Measurements from ENCODE around the gene MAPK1. TPM values are rescaled to one million over a fixed set of nuclear protein-coding genes. Genes with fewer than 3 reads are reported as not detected.
"Not testable (repeated sequence)": the region's sequence is repeated elsewhere in the genome, so short reads cannot be mapped to it uniquely, and the experiment has no call there.

The MAPK1 gene
- total RNA-seq, 3 donors from 2014 or later = 126 to 131 (median 127) TPM

DNA sequence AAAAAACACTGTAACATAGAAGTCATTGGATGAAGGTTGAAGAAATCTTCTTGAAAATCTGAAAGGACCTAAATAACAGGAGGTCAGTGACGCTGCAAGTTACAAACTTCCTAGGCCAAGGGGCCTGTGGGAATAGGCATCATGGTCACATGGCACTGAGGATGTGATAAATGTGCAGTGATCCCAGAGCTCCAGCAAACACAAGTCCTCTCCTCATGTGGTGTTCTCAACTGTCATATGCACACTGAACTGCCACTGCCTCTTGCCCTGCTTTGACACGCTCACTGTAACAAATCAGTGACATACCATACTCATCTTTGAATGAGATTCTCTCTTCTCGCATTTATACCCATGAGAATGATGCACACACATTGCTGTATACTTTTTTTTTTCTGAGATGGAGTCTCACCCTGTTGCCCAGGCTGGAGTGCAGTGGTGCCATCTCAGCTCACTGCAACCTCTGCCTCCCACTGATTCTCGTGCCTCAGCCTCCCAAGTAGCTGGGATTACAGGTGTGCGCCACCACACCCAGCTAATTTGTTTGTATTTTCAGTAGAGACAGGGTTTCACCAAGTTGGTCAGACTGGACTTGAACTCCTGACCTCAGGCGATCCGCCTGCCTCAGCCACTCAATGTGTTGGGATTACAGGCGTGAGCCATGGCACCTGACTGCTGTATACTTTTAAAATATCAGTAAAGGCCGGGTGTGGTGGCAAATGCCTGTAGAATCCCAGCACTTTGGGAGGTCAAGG, 66.7 kb downstream of the MAPK1 start:
- intact Hi-C loops (cut with DNase I, micrococcal nuclease) = no loop called here
- TF ChIP-seq, protein P1, sequence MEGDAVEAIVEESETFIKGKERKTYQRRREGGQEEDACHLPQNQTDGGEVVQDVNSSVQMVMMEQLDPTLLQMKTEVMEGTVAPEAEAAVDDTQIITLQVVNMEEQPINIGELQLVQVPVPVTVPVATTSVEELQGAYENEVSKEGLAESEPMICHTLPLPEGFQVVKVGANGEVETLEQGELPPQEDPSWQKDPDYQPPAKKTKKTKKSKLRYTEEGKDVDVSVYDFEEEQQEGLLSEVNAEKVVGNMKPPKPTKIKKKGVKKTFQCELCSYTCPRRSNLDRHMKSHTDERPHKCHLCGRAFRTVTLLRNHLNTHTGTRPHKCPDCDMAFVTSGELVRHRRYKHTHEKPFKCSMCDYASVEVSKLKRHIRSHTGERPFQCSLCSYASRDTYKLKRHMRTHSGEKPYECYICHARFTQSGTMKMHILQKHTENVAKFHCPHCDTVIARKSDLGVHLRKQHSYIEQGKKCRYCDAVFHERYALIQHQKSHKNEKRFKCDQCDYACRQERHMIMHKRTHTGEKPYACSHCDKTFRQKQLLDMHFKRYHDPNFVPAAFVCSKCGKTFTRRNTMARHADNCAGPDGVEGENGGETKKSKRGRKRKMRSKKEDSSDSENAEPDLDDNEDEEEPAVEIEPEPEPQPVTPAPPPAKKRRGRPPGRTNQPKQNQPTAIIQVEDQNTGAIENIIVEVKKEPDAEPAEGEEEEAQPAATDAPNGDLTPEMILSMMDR (IDR thresholded peaks at IDR 0.05) = no peak
- H3K36me3 ChIP-seq (ENCODE audit: low read depth) = no peaks in the 10 kb centered on the region
- DNase-seq = no peak
- no peak overlapping the region for H3K4me3 ChIP-seq
- H3K4me1 ChIP-seq (ENCODE audit: low read depth) = no peaks in the 10 kb centered on the region
- no peak for ATAC-seq
- H3K9me3 ChIP-seq = no peaks in the 10 kb centered on the region

DNA sequence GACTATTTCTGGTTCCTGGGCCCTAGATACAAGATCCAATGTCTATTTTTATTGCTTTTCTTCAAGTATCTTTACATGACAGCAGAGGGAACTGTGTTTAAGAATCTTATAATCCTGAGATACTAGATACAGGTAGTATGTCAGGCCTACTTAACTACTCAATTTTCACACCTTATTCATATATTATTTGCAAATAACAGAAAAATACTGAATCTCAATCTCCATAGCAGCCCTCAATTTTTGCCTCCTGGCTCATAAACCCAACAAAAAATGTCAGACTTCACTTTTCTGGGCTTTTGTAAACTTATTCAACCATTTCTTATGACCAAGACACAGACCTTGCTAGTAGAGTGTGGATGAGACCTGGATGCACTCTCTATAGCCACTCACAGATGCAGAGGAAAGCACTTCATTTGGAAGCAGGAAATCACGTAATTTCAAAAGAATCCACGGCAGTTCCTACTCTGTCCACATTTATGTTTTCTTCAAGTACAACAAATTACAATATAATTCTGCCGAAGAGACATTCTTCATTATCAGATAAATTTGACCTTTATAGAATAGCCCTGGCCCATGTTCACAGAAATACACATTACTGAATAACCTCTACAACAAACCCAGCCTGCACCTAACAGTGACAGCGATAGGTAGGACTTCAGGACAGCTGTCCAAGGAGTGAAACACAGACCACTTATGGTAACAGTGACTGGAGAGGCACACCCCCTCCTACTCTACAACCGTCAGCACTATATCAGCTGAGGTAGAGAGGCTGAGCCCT, 69.8 kb downstream of the MAPK1 start:
- TF ChIP-seq, protein P1 (IDR thresholded peaks at IDR 0.05) = no peak
- Histone ChIP-seq H3K4me3 (no peak overlapping the region), H3K9me3 (no peaks in the 10 kb centered on the region), H3K36me3 (ENCODE audit: low read depth) (no peaks in the 10 kb centered on the region), H3K4me1 (ENCODE audit: low read depth) (no peaks in the 10 kb centered on the region)
- DNase-seq = no peak
- intact Hi-C loops (cut with DNase I, micrococcal nuclease) = no loop called here
- no peak for ATAC-seq

DNA sequence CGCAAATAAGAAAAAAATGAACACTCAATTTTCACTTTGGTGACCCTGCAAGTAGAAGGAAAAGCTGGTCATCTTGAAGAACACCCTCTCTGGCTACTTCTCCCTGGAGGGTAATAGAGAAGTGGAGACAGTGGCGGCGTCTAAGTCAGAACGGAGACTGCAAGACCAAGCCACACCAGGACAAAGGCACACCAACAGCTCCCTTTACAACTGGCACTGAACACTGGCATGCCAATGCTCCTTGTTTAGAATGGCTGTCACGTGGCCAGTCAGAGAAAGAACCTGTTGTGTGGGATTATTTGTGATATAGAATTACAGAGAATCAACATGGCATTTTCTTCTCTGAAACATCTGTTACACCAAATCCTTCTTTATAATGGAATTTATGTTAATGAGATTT, 70.6 kb downstream of the MAPK1 start:
- TF ChIP-seq, protein P1 (IDR thresholded peaks at IDR 0.05) = no peak
- intact Hi-C loops (cut with DNase I, micrococcal nuclease) = no loop called here
- ATAC-seq = no peak
- H3K36me3 ChIP-seq (ENCODE audit: low read depth) = no peaks in the 10 kb centered on the region
- no peaks in the 10 kb centered on the region for H3K4me1 ChIP-seq (ENCODE audit: low read depth)
- no peaks in the 10 kb centered on the region for H3K9me3 ChIP-seq
- H3K4me3 ChIP-seq = no peak overlapping the region
- peak in 1 of 3 donors; percentile 34 for DNase-seq

DNA sequence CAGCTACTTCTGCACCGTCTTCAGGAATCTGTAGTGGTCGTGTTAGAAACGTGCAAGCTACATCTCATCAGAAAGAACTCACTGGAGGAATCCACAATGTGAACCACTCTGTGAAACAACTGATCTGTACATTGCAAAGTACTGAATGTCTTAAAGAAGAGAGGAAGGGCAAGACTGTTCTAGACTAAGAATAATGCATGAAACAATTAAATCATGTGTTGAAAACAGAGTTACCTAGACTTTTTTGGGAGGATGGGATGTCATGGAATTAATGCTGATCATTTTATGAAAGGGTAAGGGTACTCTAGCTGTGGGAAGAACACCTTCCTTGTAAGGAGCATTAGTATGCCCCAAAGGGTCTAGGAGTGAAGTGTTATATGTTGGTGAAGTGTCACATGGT, 71.2 kb downstream of the MAPK1 start:
- intact Hi-C loops (cut with DNase I, micrococcal nuclease) = no loop called here
- ATAC-seq = no peak
- TF ChIP-seq, protein P1 (IDR thresholded peaks at IDR 0.05) = no peak
- Histone ChIP-seq H3K4me3 (no peak overlapping the region), H3K9me3 (no peaks in the 10 kb centered on the region), H3K36me3 (ENCODE audit: low read depth) (no peaks in the 10 kb centered on the region), H3K4me1 (ENCODE audit: low read depth) (no peaks in the 10 kb centered on the region)
- DNase-seq = no peak

DNA sequence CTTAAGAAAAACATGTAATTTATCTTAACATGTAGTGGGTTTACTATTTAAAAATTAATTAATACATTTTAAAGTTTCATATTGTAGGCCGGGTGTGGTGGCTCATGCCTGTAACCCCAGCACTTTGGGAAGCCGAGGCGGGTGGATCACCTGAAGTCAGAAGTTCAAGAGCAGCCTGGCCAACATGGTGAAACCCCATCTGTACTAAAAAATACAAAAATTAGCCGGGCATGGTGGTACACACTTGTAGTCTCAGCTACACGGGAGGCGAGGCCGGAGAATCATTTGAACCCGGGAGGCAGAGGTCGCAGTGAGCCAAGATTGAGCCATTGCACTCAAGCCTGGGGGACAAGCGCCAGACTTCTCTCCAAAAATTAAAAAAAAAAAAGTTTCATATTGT, 73.7 kb downstream of the MAPK1 start:
- ATAC-seq; intact Hi-C loops (cut with DNase I, micrococcal nuclease); H3K4me1 ChIP-seq (ENCODE audit: low read depth); H3K9me3 ChIP-seq; DNase-seq; H3K36me3 ChIP-seq (ENCODE audit: low read depth); H3K4me3 ChIP-seq: not testable (repeated sequence)
